Measurements from ENCODE around the gene AMHR2.

GRCh38 chr12:53464685-53465418 lies 41.2 kb downstream of the AMHR2 start:
- no peak for TF ChIP-seq CTCF (IDR thresholded peaks at IDR 0.05)
- TF ChIP-seq ZFX (IDR thresholded peaks at IDR 0.05; ENCODE audit: borderline replicate concordance): no peak

All from 22Rv1 (cell line).